HG02938 (cell line): ENCODE results near the gene FGGY.

Source experiments
- ATAC-seq: cut with Tn5 transposase; IDR thresholded peaks from one replicate; pipeline ENCODE4 v1.9.1; 2021; ENCODE audit warnings: mild to moderate bottlenecking, moderate library complexity; ENCODE audit not compliant: unreplicated experiment

FGGY gene

GRCh38 chr1:59748123-59748522, 451.2 kb downstream of the FGGY start:
- no peak for ATAC-seq

- ATAC-seq = no peak
Observed at GRCh38 chr1:59750328-59751003, 453.6 kb downstream of the FGGY start.

DNA sequence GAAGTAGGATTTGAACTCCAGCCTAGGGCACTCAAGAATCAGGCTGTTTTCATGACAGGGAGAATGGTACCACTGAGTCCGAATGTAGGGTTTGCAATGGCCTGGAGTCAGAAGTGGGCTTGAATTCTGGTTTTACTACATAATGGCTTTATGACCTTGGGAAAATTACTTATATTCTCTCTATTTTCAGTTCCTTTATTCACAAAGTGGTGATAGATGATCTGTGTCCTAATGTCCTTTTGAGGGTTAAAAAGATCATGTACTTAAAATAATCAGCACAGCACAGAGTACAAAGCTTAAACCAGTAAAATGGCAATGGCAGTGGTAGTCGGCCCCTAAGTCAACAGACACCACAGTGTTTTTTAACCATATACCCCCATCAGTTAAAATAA, 454.1 kb downstream of the FGGY start:
- ATAC-seq = no peak

DNA sequence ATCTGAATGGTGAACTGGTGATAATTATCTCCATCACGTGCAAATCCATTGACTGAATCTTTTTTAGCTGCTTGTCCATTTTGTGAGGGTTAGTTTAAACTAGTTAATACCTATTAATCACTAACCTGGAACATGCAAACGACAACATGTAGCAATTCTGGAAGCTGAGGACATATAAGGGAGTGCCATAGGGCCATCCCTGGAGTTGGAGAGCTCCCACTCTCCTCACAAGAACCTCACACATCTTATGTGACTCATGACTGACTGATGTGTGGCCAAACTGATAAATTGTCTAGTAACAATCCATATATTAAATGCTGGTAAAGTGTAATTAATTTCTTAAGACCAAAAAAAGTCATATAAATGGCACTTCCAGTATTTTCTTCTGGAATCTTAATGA, 454.9 kb downstream of the FGGY start:
- ATAC-seq = no peak

DNA sequence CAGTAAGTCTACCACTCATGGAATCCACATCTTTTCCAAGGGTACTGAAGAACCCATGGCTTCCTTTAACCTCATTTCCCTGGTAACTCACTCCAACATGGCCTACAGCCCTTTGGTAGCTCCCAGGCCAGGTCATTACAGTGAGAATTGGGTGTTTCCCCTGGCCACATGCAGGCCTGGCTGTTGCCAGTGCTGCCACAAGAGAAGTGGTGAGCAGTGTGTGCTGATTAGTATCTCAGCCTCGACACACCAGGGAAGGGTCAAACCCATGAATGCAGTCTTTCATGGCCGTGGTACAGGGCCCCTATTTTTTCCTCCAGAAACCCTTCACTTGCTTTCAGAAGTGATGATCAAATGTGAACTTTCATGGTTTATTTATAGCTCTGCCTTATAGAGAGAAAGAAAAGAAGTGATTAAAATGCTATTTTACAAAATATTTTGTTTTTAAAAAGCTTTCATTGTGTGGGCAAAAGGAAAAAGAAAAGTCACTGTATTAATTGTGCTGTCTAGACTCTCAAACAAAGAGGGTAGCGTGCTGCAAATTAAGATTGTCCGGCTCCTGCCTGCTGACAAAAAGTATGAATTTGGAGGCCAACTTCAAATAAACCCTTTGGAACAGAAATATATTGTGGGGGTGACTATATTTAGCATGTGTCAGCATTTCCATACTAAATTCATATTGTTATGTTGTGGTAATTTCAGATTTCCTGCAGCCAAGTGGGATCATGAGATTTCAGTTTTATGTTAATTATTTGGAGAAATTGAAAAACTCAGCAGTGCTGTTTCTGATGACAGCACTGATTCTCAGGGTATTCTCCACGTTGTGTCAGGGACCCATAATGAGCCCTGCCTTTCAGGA, 455.9 kb downstream of the FGGY start:
- ATAC-seq = peak; percentile 48

GRCh38 chr1:59755069-59755685, 458.3 kb downstream of the FGGY start:
- no peak for ATAC-seq

DNA sequence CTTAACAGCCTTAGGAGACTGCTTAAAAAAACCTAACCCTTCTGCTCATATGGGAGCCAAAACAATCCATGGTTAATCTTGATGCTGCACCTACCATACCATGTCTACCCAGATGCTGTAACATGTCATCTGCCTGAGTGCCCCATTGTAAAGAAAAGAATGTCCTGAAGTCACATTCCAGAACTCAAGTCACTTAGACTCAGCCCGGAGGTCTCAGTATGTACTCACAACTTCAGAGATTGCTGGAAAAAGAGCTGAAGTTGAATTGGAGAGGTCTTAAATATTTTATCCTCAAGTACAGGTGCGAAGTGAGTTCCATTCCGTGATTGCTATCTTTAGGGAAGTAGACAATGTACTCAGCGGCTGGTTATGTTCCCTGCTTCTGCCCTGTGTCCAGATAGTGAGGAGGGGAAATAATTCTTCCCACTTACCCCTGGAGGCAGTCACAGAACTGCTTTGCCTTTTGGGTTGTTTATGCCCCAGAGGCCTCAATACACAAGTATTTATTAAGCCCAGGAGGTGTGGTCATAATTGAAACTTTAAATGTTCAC, 460.4 kb downstream of the FGGY start:
- no peak for ATAC-seq

- peak; percentile 74 for ATAC-seq
Observed at GRCh38 chr1:59759156-59759925, 462.4 kb downstream of the FGGY start.

DNA sequence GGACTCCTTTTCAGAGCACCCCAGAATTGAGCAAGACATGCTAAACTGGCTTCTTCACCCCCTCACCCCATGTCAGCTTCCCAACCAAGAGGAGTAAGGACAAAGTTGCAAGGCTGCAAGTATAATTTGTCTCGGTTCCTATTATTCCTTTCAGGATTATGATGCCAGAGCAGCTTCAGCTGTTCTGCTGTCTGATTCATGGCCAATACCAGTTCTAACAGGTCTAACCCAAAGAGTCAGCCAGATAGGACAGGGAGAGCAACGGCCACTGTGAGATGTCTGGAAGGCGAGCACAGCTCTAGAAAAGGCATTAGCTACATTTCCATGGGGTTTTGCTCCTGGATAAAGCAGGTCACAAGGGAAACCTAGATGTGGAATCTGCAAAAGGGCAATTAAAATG, 464.5 kb downstream of the FGGY start:
- no peak for ATAC-seq

DNA sequence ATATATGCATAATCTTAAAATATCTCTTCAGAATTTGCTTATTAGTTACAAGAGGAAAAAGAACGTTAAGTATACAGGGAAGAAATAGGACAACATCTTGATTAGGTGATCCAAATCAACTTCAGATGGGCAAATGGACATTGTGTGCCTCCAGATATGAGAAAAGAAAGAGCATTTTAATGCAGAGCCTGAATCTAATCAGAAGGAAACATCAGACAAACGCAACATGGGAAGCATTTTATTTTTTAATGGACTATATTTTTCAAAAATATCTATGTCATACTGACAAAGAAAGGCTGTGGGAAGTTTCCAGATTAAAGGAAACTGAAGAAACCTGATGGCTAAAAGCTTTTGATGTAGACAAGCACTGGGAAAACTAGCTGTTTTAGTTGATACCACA, 466.5 kb downstream of the FGGY start:
- no peak for ATAC-seq

GRCh38 chr1:59765011-59765730, 468.3 kb downstream of the FGGY start:
- ATAC-seq = no peak

DNA sequence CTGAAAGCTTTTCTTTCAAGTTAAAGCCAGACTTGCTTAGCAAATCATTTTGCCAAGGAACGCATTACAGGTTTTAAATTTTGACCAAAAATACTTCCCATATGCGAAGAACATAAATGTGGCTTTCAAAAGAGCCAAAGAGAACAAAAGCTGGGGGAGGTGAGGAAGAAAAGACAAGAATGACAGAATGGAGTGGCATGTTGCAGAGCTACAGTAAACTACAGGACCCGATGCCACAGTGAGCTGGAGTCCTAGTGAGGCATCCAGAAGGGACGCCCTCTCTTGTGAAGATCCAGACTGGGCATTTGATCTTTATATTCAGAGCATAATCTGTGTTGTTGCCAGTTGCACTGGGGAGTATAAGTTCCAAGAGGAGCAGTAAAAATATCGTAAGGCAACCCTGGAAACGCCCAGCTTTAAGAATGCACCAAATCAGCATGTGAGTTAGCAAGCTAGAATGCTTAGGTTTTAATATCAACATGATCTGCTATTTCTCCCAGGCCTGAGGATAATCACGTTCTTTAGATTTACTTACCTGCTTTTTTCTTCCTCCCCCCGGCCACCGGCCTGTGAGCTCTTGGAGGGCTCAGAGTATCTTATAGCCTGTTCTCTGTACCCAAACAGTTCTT, 469.4 kb downstream of the FGGY start:
- ATAC-seq = no peak

GRCh38 chr1:59767119-59767518, 470.2 kb downstream of the FGGY start:
- ATAC-seq = no peak

DNA sequence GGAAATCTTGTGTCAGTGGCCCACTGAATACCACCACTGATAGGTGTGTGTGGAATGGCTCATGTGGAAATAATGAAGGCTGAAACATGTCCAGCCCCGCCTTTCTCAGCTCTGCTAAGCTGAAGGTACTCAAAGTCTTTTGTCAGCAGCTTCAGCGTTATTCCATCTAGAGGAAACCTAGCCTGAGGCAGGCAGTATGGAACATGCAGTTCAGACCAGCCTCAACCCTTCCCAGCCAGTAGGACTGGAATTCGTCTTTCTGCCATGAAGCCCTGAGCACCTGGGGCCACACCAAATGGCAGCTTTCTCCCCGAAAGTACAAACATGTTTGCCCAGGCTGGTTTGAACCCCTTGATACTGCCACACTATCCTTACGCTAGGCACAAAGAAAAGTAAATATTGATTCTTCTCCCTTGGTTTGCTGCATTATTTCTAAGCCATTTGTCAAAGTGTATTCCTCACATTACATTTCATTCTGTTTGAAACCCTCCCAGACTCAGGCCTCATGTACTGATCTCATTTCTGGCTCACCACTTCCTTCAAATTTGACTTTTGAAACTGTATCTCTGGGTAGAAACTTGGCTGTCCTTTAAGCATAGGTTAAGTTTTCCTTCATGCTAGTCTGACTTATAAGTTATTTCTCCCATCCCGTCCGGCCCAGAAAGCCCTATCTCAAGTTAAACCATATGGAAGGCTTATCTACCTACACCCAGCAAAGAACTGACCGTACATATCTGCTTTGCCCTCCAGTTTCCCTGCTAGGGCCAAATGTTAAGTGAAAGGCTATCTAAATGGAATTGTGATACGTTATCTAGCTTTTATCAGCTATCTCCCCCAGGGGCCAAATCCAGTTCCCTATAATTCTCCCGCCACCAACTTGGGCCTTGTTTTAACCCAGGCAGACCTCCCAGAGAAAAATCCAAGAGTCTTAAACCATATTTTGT, 472.2 kb downstream of the FGGY start:
- no peak for ATAC-seq

- ATAC-seq = no peak
Observed at GRCh38 chr1:59769736-59770095, 472.8 kb downstream of the FGGY start.

GRCh38 chr1:59771361-59771760, 474.5 kb downstream of the FGGY start:
- ATAC-seq = no peak

- no peak for ATAC-seq
Observed at GRCh38 chr1:59775480-59775879, 478.6 kb downstream of the FGGY start.

DNA sequence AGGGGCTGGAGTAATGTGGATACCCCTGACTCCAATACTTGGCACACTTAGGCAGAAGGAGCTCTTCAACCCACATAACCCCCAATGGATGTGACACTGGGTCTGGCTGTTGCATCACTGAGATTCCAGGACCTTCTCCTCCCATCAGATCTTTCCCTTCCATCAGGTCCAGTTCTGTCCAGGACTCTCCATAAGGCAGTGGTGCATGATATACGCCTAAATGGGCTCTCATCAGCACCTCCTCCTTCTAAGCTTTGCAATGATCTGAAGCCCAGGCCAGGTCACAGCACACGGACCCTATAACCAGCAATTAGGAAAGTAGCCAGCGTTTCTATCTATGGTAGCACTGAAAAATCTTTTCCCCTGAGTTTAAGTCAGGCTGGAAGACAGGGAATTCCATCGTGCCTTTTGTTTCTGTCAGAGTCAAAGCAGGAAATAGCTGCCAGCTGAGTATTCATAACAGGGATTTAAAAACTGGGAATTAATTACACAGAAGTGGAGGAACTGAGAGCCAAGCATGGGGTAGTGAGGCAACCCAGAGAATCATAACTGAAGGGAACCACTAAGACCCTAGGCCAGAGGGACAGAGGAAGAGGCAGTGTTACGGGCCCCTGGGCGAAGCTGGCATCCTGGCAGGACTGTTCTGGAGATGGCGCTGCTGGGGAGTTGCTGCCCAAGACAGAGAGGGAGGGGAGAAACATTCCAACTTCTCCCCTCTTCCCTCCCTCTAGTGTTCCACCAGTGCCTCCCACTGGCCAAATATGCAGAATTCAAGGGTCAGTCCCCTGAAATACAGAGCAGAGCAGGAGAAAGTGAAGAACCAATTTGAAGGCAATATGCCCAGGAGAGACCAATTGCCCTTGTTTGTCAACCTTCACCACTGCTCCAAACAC, 480.3 kb downstream of the FGGY start:
- no peak for ATAC-seq
